Testis (tissue), 2 donors: Measurements from ENCODE around the gene ST6GALNAC6.

Source experiments
- POLR2A ChIP-seq: fragments of 450-650 bp; IDR thresholded peaks from one replicate; pipeline ENCODE4 v1.6.1; 2017; ENCODE audit warnings: antibody characterized with exemption, mild to moderate bottlenecking, moderate library complexity
- TF ChIP-seq, protein P1 (sequence below), 3 experiments: fragments of 450-650 bp in 2 of 3; fragments of 200-600 bp in 1 of 3; sonication (generic) in 1 of 3; IDR thresholded peaks; one replicate each; pipeline ENCODE4 v1.5.1; 2016 to 2019; ENCODE audit warnings: antibody characterized with exemption in 3 of 3, mild to moderate bottlenecking in 2 of 3, moderate library complexity in 1 of 3

DNA sequence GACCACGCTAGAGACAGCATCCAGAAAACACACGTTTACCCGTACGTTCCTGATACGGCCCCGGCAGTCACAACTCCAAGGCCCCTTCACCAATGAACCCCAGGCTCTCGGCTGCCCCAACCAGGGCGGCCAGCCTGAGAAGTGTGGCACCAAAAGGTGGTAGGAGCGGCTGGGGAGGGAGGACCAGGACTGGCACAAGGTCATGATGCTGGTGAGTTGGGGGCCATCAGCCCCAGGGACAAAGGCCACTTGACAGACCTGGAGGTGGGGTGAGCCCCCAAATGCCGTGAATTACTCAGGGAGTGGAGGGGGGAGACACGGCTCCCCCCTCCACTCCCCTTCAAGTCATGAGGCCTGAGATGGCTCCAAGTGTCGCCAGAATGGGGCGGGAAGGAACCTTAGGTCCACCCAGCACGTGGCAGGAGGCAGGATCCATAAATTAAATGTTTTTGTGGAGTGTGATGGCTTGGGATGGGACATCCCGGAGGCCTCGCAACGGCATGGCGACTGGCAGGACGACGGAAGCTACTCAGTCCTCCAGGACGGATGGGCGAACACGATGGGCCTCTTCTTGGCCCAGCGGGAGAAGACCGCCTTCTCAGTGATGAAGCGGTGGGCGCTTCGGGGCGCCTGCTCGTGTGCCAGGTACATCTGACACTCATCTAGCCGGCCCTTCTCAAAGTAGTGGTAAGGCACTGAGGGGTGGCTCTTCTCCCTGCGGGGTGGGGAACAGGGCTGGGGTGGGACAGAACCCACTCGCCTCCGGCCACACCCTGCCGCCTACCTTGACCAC, 8.7 kb upstream of the ST6GALNAC6 start:
- TF ChIP-seq, protein P1, sequence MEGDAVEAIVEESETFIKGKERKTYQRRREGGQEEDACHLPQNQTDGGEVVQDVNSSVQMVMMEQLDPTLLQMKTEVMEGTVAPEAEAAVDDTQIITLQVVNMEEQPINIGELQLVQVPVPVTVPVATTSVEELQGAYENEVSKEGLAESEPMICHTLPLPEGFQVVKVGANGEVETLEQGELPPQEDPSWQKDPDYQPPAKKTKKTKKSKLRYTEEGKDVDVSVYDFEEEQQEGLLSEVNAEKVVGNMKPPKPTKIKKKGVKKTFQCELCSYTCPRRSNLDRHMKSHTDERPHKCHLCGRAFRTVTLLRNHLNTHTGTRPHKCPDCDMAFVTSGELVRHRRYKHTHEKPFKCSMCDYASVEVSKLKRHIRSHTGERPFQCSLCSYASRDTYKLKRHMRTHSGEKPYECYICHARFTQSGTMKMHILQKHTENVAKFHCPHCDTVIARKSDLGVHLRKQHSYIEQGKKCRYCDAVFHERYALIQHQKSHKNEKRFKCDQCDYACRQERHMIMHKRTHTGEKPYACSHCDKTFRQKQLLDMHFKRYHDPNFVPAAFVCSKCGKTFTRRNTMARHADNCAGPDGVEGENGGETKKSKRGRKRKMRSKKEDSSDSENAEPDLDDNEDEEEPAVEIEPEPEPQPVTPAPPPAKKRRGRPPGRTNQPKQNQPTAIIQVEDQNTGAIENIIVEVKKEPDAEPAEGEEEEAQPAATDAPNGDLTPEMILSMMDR (IDR thresholded peaks at IDR 0.05), result no peak
- no peak for TF ChIP-seq POLR2A
